GM13977 (cell line): Measurements from ENCODE around the gene TRIM67.

Experiments
- DNase-seq: peaks from one replicate; pipeline ENCODE4 v3.0.0; 2012; ENCODE audit warnings: low spot score
- CTCF ChIP-seq: IDR thresholded peaks from 2 replicates; pipeline ENCODE4 v1.5.1; 2012; ENCODE audit warnings: mild to moderate bottlenecking, control low read depth; ENCODE audit not compliant: insufficient read depth; ENCODE audit errors: extremely low read depth, missing control alignments
- in situ Hi-C: fragments of 300-500 bp; cut with MboI; formaldehyde crosslinking; loops from one replicate; pipeline ENCODE4 v1.12.0; 2022; ENCODE audit warnings: low sequenced_read_pairs, low pct_unique_long_range_greater_than_20kb, mixed read lengths, inconsistent platforms; ENCODE audit not compliant: unreplicated experiment

The TRIM67 gene

GRCh38 chr1:231201375-231201978, 39.6 kb downstream of the TRIM67 start:
- in situ Hi-C loops, result loop anchor here (25.0 kb wide), 1 partner anchor 289 kb away; no protein-coding TSS in a partner anchor
- no peak for TF ChIP-seq CTCF
- no peak for DNase-seq

GRCh38 chr1:231201979-231202633, 40.2 kb downstream of the TRIM67 start:
- TF ChIP-seq CTCF, result no peak
- DNase-seq, result no peak
- in situ Hi-C loops, result loop anchor here (25.0 kb wide), 1 partner anchor 290 kb away; no protein-coding TSS in a partner anchor

GRCh38 chr1:231203259-231204057, 41.6 kb downstream of the TRIM67 start:
- no peak for DNase-seq
- in situ Hi-C loops, result loop anchor here (25.0 kb wide), 1 partner anchor 291 kb away; no protein-coding TSS in a partner anchor
- TF ChIP-seq CTCF, result no peak

GRCh38 chr1:231206856-231207255, 45.0 kb downstream of the TRIM67 start:
- no peak for TF ChIP-seq CTCF
- no peak for DNase-seq
- in situ Hi-C loops, result loop anchor here (25.0 kb wide), 1 partner anchor 295 kb away; no protein-coding TSS in a partner anchor

DNA sequence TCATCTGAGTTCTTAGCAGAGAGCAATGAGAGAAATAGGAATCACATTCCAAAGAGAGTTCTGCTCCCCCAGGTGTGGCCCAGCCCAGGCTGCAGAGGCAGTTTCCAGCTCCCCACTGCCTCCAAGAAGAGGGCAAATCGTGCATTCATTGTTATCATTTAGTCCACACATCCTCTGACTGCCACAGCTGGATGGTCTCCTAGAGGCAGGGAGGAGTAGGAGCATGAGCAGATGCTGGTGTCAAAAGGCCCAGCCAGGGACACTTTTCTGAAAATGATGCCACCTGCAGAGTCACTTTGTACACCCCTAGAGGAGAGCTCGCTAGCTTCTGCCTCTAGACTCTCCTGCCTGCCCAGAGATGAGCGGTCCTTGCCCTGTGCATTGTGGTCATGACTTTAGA, 45.6 kb downstream of the TRIM67 start:
- DNase-seq, result no peak
- in situ Hi-C loops, result loop anchor here (25.0 kb wide), 1 partner anchor 295 kb away; no protein-coding TSS in a partner anchor
- TF ChIP-seq CTCF, result no peak

GRCh38 chr1:231208980-231209379, 47.1 kb downstream of the TRIM67 start:
- in situ Hi-C loops, result loop anchor here (25.0 kb wide), 1 partner anchor 297 kb away; no protein-coding TSS in a partner anchor
- no peak for TF ChIP-seq CTCF

More at GRCh38 chr1:231208980-231209379, 47.1 kb downstream of the TRIM67 start:
- DNase-seq, result no peak
